PC-9 (cell line): ENCODE results near the gene HNRNPC. TPM values are rescaled to one million over a fixed set of nuclear protein-coding genes. Genes with fewer than 3 reads are reported as not detected.

Experiments used
- BruUV-seq: library from RNA; stranded (reverse); fragments of 400-500 nt; replicated peaks from 2 replicates; lab custom pipeline; 2021; lab: Mats Ljungman, UMichigan
- CTCF ChIA-PET: fragments of 300-600 bp; sonication (Branson Sonifier 250); formaldehyde crosslinking; loops from one replicate; lab custom pipeline; 2022; ENCODE audit warnings: antibody characterized with exemption; lab: Charles Lee
- POLR2A ChIA-PET: fragments of 300-600 bp; sonication (Branson Sonifier 250); formaldehyde crosslinking; loops from one replicate; lab custom pipeline; 2022; ENCODE audit warnings: antibody characterized with exemption; ENCODE audit not compliant: unreplicated experiment; lab: Charles Lee
- DNase-seq, 2 experiments: peaks; one replicate each; pipeline versions ENCODE4 v3.0.0 to v3.0.0-alpha.2; 2015 to 2022; ENCODE audit warnings: mixed read lengths in 1 of 2
- H2AFZ ChIP-seq: fragments of 200-600 bp; sonication (generic); 2 replicates; pipeline ENCODE4 v1.8.1; 2017; ENCODE audit warnings: antibody characterized with exemption
- H3F3A ChIP-seq: fragments of 200-600 bp; sonication (generic); 2 replicates; pipeline ENCODE4 v1.8.1; 2017; ENCODE audit warnings: antibody characterized with exemption, mild to moderate bottlenecking, low read depth; ENCODE audit not compliant: insufficient read depth
- H3K27ac ChIP-seq: fragments of 200-600 bp; sonication (generic); 2 replicates; pipeline ENCODE4 v1.6.1; 2016; ENCODE audit warnings: mixed run types
- H3K27me3 ChIP-seq: fragments of 200-600 bp; sonication (generic); 2 replicates; pipeline ENCODE4 v1.6.1; 2016; ENCODE audit warnings: low read depth, mixed run types; ENCODE audit not compliant: insufficient read depth
- H3K36me3 ChIP-seq: fragments of 200-600 bp; sonication (generic); 2 replicates; pipeline ENCODE4 v1.6.1; 2016; ENCODE audit warnings: low read depth, mixed run types
- H3K4me1 ChIP-seq: fragments of 200-600 bp; sonication (generic); replicated peaks from 2 replicates; pipeline ENCODE4 v1.6.1; 2016; ENCODE audit warnings: mixed run types; ENCODE audit not compliant: insufficient read depth
- H3K4me2 ChIP-seq: fragments of 200-600 bp; sonication (generic); 2 replicates; pipeline ENCODE4 v1.6.1; 2017; ENCODE audit warnings: mixed run types
- H3K4me3 ChIP-seq: fragments of 200-600 bp; sonication (generic); 2 replicates; pipeline ENCODE4 v1.6.1; 2016; ENCODE audit warnings: mixed run types
- H3K79me2 ChIP-seq: fragments of 200-600 bp; sonication (generic); 2 replicates; pipeline ENCODE4 v1.6.1; 2017; ENCODE audit warnings: low read depth, mixed run types
- H3K9me2 ChIP-seq: fragments of 200-600 bp; sonication (generic); 2 replicates; pipeline ENCODE4 v1.8.1; 2017; ENCODE audit warnings: mild to moderate bottlenecking; ENCODE audit not compliant: insufficient read depth
- H3K9me3 ChIP-seq: fragments of 200-600 bp; sonication (generic); 2 replicates; pipeline ENCODE4 v1.8.1; 2016; ENCODE audit warnings: low read depth; ENCODE audit not compliant: insufficient read depth
- H4K20me1 ChIP-seq: fragments of 200-600 bp; sonication (generic); 2 replicates; pipeline ENCODE4 v1.8.1; 2017; ENCODE audit not compliant: insufficient read depth
- CTCF ChIP-seq: fragments of 200-600 bp; sonication (generic); conservative IDR thresholded peaks from 2 replicates; pipeline ENCODE4 v1.6.1; 2017; ENCODE audit warnings: mixed run types, antibody characterized with exemption, mild to moderate bottlenecking, moderate library complexity
- EZH2 ChIP-seq: fragments of 200-600 bp; sonication (generic); IDR thresholded peaks from 2 replicates; pipeline ENCODE4 v1.8.0; 2017; ENCODE audit warnings: antibody characterized with exemption, low read depth
- intact Hi-C: fragments of 100-400 bp; cut with micrococcal nuclease; formaldehyde crosslinking; loops from one replicate; pipeline ENCODE4 v1.10.0; 2022; ENCODE audit not compliant: unreplicated experiment
- total RNA-seq: library from RNA; stranded (reverse); gene quantifications from 2 replicates; pipeline ENCODE4 v1.2.3, GENCODE V29; 2021

HNRNPC gene
- total RNA-seq, 1 experiment from 2014 or later, result 550 TPM

- Histone ChIP-seq H3K36me3 (no peaks in the 10 kb centered on the region), H3K4me1 (no peaks in the 10 kb centered on the region), H3K9me2 (no peaks in the 10 kb centered on the region), H3K9me3 (no peaks in the 10 kb centered on the region), H3K79me2 (no peaks in the 10 kb centered on the region), H3F3A (no peaks in the 10 kb centered on the region), H3K4me3 (no peak overlapping the region), H3K27me3 (0 out of 2 replicates have a peak, but pooled peaks cover 3% of the 10 kb centered on the region), H3K4me2 (no peak overlapping the region), H2AFZ (no peak overlapping the region), H3K27ac (no peak overlapping the region), H4K20me1 (no peaks in the 10 kb centered on the region)
- DNase-seq, result no peak
- BruUV-seq, result no TSS peak
- intact Hi-C loops, result no loop called here
- ChIA-PET CTCF (no interaction called here), POLR2A (no interaction called here)
- TF ChIP-seq EZH2, result no peak
- TF ChIP-seq CTCF, result no peak
Measured at GRCh38 chr14:21163871-21164291, 105.4 kb downstream of the HNRNPC start.

- H3F3A ChIP-seq, result no peaks in the 10 kb centered on the region
- no peak overlapping the region for H3K4me3 ChIP-seq
- H3K4me2 ChIP-seq, result no peak overlapping the region
- CTCF ChIA-PET, result no interaction called here
- 0 out of 2 replicates have a peak, but pooled peaks cover 8% of the 10 kb centered on the region for H3K27me3 ChIP-seq
- POLR2A ChIA-PET, result no interaction called here
- TF ChIP-seq EZH2, result no peak
- no peak for TF ChIP-seq CTCF
- intact Hi-C loops, result no loop called here
- no peak overlapping the region for H2AFZ ChIP-seq
- H3K4me1 ChIP-seq, result no peaks in the 10 kb centered on the region
- no peaks in the 10 kb centered on the region for H3K79me2 ChIP-seq
- H4K20me1 ChIP-seq, result no peaks in the 10 kb centered on the region
- H3K36me3 ChIP-seq, result no peaks in the 10 kb centered on the region
- no peaks in the 10 kb centered on the region for H3K9me3 ChIP-seq
- H3K9me2 ChIP-seq, result no peaks in the 10 kb centered on the region
- DNase-seq, result no peak
- BruUV-seq, result no TSS peak
- no peak overlapping the region for H3K27ac ChIP-seq
Measured at GRCh38 chr14:21162081-21162480, 107.2 kb downstream of the HNRNPC start.

- Histone ChIP-seq H3K4me2 (no peak overlapping the region), H3K4me1 (no peaks in the 10 kb centered on the region), H3K9me2 (no peaks in the 10 kb centered on the region), H4K20me1 (no peaks in the 10 kb centered on the region), H3K27ac (no peak overlapping the region), H3K27me3 (peaks cover 19% of the 10 kb centered on the region; the same call in 1 of the 2 replicates), H3K4me3 (no peak overlapping the region), H2AFZ (no peak overlapping the region), H3K9me3 (no peaks in the 10 kb centered on the region), H3F3A (no peaks in the 10 kb centered on the region), H3K36me3 (no peaks in the 10 kb centered on the region), H3K79me2 (no peaks in the 10 kb centered on the region)
- no TSS peak for BruUV-seq
- DNase-seq, result no peak
- CTCF ChIA-PET, result no interaction called here
- POLR2A ChIA-PET, result no interaction called here
- TF ChIP-seq EZH2, result no peak
- no peak for TF ChIP-seq CTCF
- intact Hi-C loops, result no loop called here
Measured at GRCh38 chr14:21160061-21160610, 109.1 kb downstream of the HNRNPC start.

Other genes starting within 250 kb of the HNRNPC start
- gene NDRG2, start 244.4 kb downstream of the HNRNPC start, total RNA-seq, result 12.2 and 14.6 TPM in 2 replicates
- gene TPPP2, start 239.2 kb downstream of the HNRNPC start, total RNA-seq, result not detected in 2 replicates
- gene RNASE13, start 234.6 kb downstream of the HNRNPC start, total RNA-seq, result not detected in 2 replicates
- not detected in 2 replicates for gene RNASE7, start 227.1 kb downstream of the HNRNPC start, total RNA-seq
- gene RNASE8, start 211.6 kb downstream of the HNRNPC start, total RNA-seq, result not detected in 2 replicates
- gene ARHGEF40, start 199.1 kb downstream of the HNRNPC start, total RNA-seq, result 12.7 and 13.0 TPM in 2 replicates
- 23.0 and 25.3 TPM in 2 replicates for gene ZNF219, start 170.8 kb downstream of the HNRNPC start, total RNA-seq
- 0.35 and 1.4 TPM in 2 replicates for gene TMEM253, start 168.4 kb downstream of the HNRNPC start, total RNA-seq
- gene OR5AU1, start 113.4 kb downstream of the HNRNPC start, total RNA-seq, result not detected in 2 replicates
- gene RPGRIP1, start 10.6 kb upstream of the HNRNPC start, total RNA-seq, result 0.75 and 2.1 TPM in 2 replicates
- gene SUPT16H, start 114.6 kb upstream of the HNRNPC start, total RNA-seq, result 57.2 and 65.4 TPM in 2 replicates
- gene CHD8, start 186.7 kb upstream of the HNRNPC start, total RNA-seq, result 57.3 and 58.7 TPM in 2 replicates
- gene RAB2B, start 207.5 kb upstream of the HNRNPC start, total RNA-seq, result 12.2 and 12.8 TPM in 2 replicates
- 32.9 and 50.6 TPM in 2 replicates for gene TOX4, start 207.8 kb upstream of the HNRNPC start, total RNA-seq
- gene METTL3, start 241.9 kb upstream of the HNRNPC start, total RNA-seq, result 27.9 and 30.7 TPM in 2 replicates